ENCODE data around the gene RPL13.
A peak's percentile ranks its signal among the peaks of the same experiment; 100 is the strongest.

The RPL13 gene

DNA sequence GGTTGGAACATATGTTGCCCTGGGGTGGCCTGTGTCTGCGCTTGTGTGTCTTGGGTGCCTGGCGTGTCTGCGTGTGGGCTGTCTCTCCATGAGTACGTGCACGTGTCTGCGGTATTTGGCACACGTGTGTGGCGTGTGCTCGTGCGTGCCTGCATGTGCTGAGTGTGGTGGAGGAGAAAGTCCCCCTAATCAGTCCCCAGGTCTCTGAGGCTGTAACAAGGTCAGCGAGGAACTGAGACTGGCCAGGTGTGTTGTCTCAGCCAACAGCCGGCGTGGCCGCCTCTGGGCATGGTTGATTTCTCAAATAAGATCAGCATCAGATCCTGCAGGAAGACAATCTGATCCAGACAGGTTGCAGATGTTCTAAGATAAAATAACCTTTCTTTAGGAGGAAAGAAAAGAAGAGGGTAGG lies 11.6 kb downstream of the RPL13 start:
- peaks cover 20% of the 10 kb centered on the region for H3K79me2 ChIP-seq (ENCODE audit: control insufficient read depth, insufficient read depth, low read length, unreplicated experiment)
- H3K4me3 ChIP-seq (ENCODE audit: low read depth, low read length): no peak overlapping the region
- H3K4me1 ChIP-seq (ENCODE audit: control insufficient read depth, insufficient read depth, low read length, unreplicated experiment): peaks cover 14% of the 10 kb centered on the region
- H3K36me3 ChIP-seq (ENCODE audit: insufficient read depth, low read length): no peaks in the 10 kb centered on the region
- no peaks in the 10 kb centered on the region for H3K27me3 ChIP-seq (ENCODE audit: insufficient read depth, low read length)
- no peak overlapping the region for H2AFZ ChIP-seq (ENCODE audit: low read length, unreplicated experiment)
- H3K27ac ChIP-seq (ENCODE audit: low read depth, low read length): no peak overlapping the region

DNA sequence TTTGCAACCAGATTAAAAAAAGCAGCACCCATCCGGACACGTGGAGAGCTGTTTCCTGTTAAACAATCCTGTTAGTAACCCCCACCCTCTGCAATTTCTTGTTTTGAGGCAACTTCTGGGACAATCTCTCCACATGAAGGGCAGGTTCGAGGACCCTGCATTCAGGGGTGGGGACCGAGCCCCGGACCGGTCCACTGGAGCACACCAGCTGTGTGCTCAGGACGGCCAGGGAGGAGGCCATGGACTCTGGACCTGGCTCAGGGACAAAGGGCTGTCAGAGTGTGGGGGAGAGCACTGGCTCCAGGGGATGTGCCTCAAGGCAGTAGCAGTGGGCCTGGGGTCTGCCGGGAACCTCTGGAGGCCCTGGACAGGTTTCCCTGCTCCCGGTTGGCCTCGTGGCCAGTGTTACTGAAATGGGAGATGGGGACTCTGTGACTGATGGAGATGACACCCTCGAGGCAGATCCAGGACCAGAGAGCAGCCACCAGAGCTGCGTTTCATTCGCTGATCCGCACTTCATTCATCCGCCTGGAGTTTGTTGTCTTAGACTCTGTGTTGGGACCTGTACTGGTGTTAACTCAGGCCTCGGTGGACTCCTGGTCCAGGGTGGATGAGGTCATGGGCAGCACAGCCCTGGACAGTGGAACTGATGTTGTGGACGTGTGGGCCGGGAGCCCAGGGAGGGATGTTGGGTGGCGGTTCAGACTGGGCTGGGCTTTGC lies 12.2 kb downstream of the RPL13 start:
- Histone ChIP-seq H3K27me3 (ENCODE audit: insufficient read depth, low read length) (no peaks in the 10 kb centered on the region), H3K4me1 (ENCODE audit: control insufficient read depth, insufficient read depth, low read length, unreplicated experiment) (peaks cover 20% of the 10 kb centered on the region), H3K79me2 (ENCODE audit: control insufficient read depth, insufficient read depth, low read length, unreplicated experiment) (peaks cover 25% of the 10 kb centered on the region), H3K27ac (ENCODE audit: low read depth, low read length) (no peak overlapping the region), H3K4me3 (ENCODE audit: low read depth, low read length) (no peak overlapping the region), H2AFZ (ENCODE audit: low read length, unreplicated experiment) (no peak overlapping the region), H3K36me3 (ENCODE audit: insufficient read depth, low read length) (no peaks in the 10 kb centered on the region; the same call in 1 of the 2 replicates)

GRCh38 chr16:89573826-89574680 lies 13.6 kb downstream of the RPL13 start:
- H3K27me3 ChIP-seq (ENCODE audit: insufficient read depth, low read length): no peaks in the 10 kb centered on the region
- peaks cover under 1% of the 10 kb centered on the region; the same call in 1 of the 2 replicates for H3K36me3 ChIP-seq (ENCODE audit: insufficient read depth, low read length)
- H3K27ac ChIP-seq (ENCODE audit: low read depth, low read length): peak overlapping the region; percentile 77; the same call in 1 of the 2 replicates
- H3K4me1 ChIP-seq (ENCODE audit: control insufficient read depth, insufficient read depth, low read length, unreplicated experiment): peaks cover 20% of the 10 kb centered on the region
- peak overlapping the region; percentile 96 for H3K4me3 ChIP-seq (ENCODE audit: low read depth, low read length)
- peaks cover 25% of the 10 kb centered on the region for H3K79me2 ChIP-seq (ENCODE audit: control insufficient read depth, insufficient read depth, low read length, unreplicated experiment)
- H2AFZ ChIP-seq (ENCODE audit: low read length, unreplicated experiment): peak overlapping the region; percentile 64

DNA sequence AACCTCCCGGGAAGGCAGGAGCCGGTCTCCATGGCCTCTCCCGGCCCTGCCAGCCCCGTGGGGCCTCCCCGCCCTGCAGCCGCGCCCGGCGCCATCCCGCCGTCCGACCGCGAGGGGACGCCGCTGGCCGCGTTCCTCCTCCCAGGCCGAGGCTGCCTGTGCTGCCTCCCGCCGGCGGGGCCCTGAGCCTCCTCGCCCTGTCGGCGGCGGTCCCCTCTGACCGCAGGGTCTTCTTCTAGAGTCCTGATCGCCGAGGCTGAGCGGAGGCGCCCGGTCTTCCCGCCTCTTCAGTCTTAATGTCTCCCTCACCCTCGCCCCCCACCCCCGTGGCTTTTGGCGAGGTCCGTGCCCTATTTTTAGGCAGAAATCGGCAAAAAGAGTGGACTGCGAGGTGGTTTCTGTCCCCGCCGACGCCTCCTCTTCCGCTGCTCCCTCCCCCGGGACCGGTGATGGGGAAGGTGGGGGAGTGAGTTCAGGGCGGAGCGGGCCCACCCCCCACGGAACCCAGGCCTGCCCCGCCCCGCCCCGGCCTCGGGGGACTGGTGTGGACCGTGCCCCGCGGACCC lies 14.3 kb downstream of the RPL13 start:
- H3K4me3 ChIP-seq (ENCODE audit: low read depth, low read length): peak overlapping the region; percentile 96
- H3K27ac ChIP-seq (ENCODE audit: low read depth, low read length): peak overlapping the region; percentile 77

DNA sequence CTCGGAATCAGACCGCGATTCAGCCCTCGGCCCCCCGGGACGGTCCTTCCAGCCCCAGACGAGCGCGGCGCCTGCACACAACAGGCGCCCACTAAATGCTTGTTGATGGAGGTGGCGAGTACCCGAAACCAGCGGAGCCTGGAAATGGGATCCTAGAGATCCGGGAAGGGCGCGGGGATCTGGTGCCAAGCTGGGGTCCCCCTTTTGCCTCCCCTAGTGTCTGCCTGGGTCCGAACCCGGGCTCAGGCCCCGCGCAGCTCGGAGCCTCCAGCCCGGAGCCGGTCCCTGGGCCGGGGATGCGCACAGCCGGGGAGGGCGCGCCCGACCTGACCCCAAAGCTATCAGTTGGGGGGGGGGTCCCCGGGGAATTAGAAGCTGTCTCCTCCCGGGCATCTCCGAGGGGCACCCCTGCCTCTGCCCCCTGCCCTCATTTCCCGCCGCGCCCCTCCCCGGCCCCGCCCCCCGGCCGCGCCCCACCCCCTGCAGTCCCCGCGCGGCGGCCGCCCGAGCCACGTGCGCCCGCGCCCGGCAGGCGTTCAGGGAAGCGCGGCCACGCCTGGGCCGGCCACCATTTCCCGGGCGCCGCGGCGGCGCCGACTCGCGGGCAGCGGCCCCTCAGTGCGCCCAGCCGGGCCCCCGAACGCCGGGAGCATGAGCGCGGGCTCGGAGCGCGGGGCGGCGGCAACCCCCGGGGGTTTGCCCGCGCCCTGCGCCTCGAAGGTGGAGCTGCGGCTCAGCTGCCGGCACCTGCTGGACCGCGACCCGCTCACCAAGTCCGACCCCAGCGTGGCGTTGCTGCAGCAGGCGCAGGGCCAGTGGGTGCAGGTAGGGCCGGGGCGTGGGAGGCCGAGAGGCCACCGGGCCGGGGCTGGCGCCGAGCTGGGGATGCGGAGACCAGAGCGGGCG lies 15.0 kb downstream of the RPL13 start, which contains the start of gene CPNE7:
CPNE7 (plus strand) TSS at position 512 of the 906 bp plus-strand sequence; CDS start at position 652, 140 bp downstream.
- peaks cover 20% of the 10 kb centered on the region for H3K4me1 ChIP-seq (ENCODE audit: control insufficient read depth, insufficient read depth, low read length, unreplicated experiment)
- H3K27me3 ChIP-seq (ENCODE audit: insufficient read depth, low read length): no peaks in the 10 kb centered on the region
- peak within 1 kb of the TSS; percentile 99 for H2AFZ ChIP-seq (ENCODE audit: low read length, unreplicated experiment)
- H3K4me3 ChIP-seq (ENCODE audit: low read depth, low read length): peak within 1 kb of the TSS; percentile 96
- H3K36me3 ChIP-seq (ENCODE audit: insufficient read depth, low read length): peaks cover 11% of the 10 kb centered on the region; the same call in 1 of the 2 replicates
- peaks cover 25% of the 10 kb centered on the region for H3K79me2 ChIP-seq (ENCODE audit: control insufficient read depth, insufficient read depth, low read length, unreplicated experiment)
- H3K27ac ChIP-seq (ENCODE audit: low read depth, low read length): peak within 1 kb of the TSS; percentile 77

More for the DNA sequence above, 14.3 kb downstream of the RPL13 start:
- Histone ChIP-seq H3K79me2 (ENCODE audit: control insufficient read depth, insufficient read depth, low read length, unreplicated experiment) (peaks cover 25% of the 10 kb centered on the region), H2AFZ (ENCODE audit: low read length, unreplicated experiment) (peak overlapping the region; percentile 99), H3K36me3 (ENCODE audit: insufficient read depth, low read length) (peaks cover 8% of the 10 kb centered on the region; the same call in 1 of the 2 replicates), H3K27me3 (ENCODE audit: insufficient read depth, low read length) (no peaks in the 10 kb centered on the region), H3K4me1 (ENCODE audit: control insufficient read depth, insufficient read depth, low read length, unreplicated experiment) (peaks cover 20% of the 10 kb centered on the region)

GRCh38 chr16:89576153-89577054 lies 15.9 kb downstream of the RPL13 start:
- Histone ChIP-seq H3K4me1 (ENCODE audit: control insufficient read depth, insufficient read depth, low read length, unreplicated experiment) (peaks cover 26% of the 10 kb centered on the region), H3K79me2 (ENCODE audit: control insufficient read depth, insufficient read depth, low read length, unreplicated experiment) (peaks cover 25% of the 10 kb centered on the region), H3K27me3 (ENCODE audit: insufficient read depth, low read length) (no peaks in the 10 kb centered on the region), H3K27ac (ENCODE audit: low read depth, low read length) (peak overlapping the region; percentile 63; the same call in 1 of the 2 replicates), H2AFZ (ENCODE audit: low read length, unreplicated experiment) (peak overlapping the region; percentile 2), H3K36me3 (ENCODE audit: insufficient read depth, low read length) (peaks cover 16% of the 10 kb centered on the region; the same call in 1 of the 2 replicates), H3K4me3 (ENCODE audit: low read depth, low read length) (peak overlapping the region; percentile 96)

- Histone ChIP-seq H3K4me3 (ENCODE audit: low read depth, low read length) (peak overlapping the region; percentile 96), H3K79me2 (ENCODE audit: control insufficient read depth, insufficient read depth, low read length, unreplicated experiment) (peaks cover 25% of the 10 kb centered on the region), H3K36me3 (ENCODE audit: insufficient read depth, low read length) (peaks cover 16% of the 10 kb centered on the region; the same call in 1 of the 2 replicates), H3K27me3 (ENCODE audit: insufficient read depth, low read length) (no peaks in the 10 kb centered on the region), H3K4me1 (ENCODE audit: control insufficient read depth, insufficient read depth, low read length, unreplicated experiment) (peaks cover 34% of the 10 kb centered on the region), H2AFZ (ENCODE audit: low read length, unreplicated experiment) (no peak overlapping the region), H3K27ac (ENCODE audit: low read depth, low read length) (peak overlapping the region; percentile 63)
These were observed 16.7 kb downstream of the RPL13 start for GRCh38 chr16:89577055-89577759.

GRCh38 chr16:89579351-89579750 lies 18.9 kb downstream of the RPL13 start:
- Histone ChIP-seq H3K4me1 (ENCODE audit: control insufficient read depth, insufficient read depth, low read length, unreplicated experiment) (peaks cover 39% of the 10 kb centered on the region), H3K36me3 (ENCODE audit: insufficient read depth, low read length) (peaks cover 19% of the 10 kb centered on the region; the same call in 1 of the 2 replicates), H3K79me2 (ENCODE audit: control insufficient read depth, insufficient read depth, low read length, unreplicated experiment) (peaks cover 29% of the 10 kb centered on the region)

More at GRCh38 chr16:89579351-89579750, 18.9 kb downstream of the RPL13 start:
- H3K4me3 ChIP-seq (ENCODE audit: low read depth, low read length): no peak overlapping the region
- no peak overlapping the region for H2AFZ ChIP-seq (ENCODE audit: low read length, unreplicated experiment)
- no peaks in the 10 kb centered on the region for H3K27me3 ChIP-seq (ENCODE audit: insufficient read depth, low read length)
- peak overlapping the region; percentile 67; the same call in 1 of the 2 replicates for H3K27ac ChIP-seq (ENCODE audit: low read depth, low read length)
